Measurements from ENCODE around the gene ELMO2. TPM values are rescaled to one million over a fixed set of nuclear protein-coding genes. Genes with fewer than 3 reads are reported as not detected.

The ELMO2 gene
- total and polyA plus RNA-seq, 9 of the 15 experiments (the other 6 are each of a cell fraction or from before 2014, with no cell fraction given), result 7.5 to 21.5 (median 15.9) TPM

DNA sequence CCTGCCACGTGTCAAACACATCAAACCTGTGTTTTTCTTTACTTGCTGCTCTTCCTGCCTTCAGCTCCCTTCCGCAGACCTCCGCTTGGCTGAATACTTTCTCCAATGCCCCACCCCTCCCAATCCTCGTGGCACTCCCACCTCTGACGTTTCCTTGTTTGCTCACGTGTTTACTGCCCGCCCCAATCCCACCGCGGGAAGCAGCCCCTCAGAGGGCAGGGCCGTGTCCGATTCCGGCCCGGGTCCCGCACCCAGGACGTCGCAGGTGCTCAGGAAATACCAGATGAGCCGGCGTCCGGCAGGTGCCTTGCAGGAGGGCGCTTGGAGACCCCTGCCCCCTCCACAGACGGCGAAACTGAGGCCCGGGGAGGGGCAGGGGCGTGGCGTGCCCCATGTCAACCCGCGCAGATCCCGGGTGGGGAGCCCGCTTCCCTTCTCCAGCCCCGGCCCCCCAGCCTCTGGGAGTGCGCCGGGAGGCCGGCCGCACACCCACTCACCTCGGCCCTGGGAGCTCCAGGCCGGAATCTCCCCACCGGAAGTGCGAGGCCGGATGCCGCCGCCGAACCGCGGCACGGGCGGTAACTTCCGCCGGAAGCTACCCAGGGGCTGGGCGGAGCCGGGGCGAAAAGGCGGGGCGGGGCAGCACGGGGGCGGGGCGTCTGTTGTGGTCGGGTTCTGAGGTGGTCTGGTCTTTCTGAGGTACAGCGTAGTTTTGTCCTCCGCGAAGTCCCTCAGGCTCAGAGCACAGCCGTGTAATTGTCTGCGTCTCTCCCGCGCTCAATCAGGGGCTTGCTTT is 42.3 kb downstream of the ELMO2 start (continued):
- TF ChIP-seq, protein P1, sequence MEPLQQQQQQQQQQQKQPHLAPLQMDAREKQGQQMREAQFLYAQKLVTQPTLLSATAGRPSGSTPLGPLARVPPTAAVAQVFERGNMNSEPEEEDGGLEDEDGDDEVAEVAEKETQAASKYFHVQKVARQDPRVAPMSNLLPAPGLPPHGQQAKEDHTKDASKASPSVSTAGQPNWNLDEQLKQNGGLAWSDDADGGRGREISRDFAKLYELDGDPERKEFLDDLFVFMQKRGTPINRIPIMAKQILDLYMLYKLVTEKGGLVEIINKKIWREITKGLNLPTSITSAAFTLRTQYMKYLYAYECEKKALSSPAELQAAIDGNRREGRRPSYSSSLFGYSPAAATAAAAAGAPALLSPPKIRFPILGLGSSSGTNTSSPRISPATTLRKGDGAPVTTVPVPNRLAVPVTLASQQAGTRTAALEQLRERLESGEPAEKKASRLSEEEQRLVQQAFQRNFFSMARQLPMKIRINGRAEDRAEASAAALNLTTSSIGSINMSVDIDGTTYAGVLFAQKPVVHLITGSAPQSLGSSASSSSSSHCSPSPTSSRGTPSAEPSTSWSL (CRISPR knock-in tag; IDR thresholded peaks at IDR 0.05; ENCODE audit: borderline replicate concordance), result 0 out of 2 replicates have a peak, but pooled peaks have one; percentile 58
- TF ChIP-seq IRF9 (tag; IDR thresholded peaks at IDR 0.05) (no peak), SRSF1 (IDR thresholded peaks at IDR 0.05; ENCODE audit: low read depth, low read length) (no peak), NFRKB (IDR thresholded peaks at IDR 0.05; ENCODE audit: low read depth) (peak; percentile 38; the same call in 1 of the 2 replicates), SUPT5H (IDR thresholded peaks at IDR 0.05) (peak; percentile 93), CLOCK (CRISPR knock-in tag; IDR thresholded peaks at IDR 0.05; ENCODE audit: borderline replicate concordance) (no peak), ZBTB11 (CRISPR knock-in tag; IDR thresholded peaks at IDR 0.05) (peak; percentile 84 to 97 (median 90)), LEF1 (IDR thresholded peaks at IDR 0.05) (peak; percentile 12; the same call in 1 of the 2 replicates), SMARCE1 (IDR thresholded peaks at IDR 0.05) (no peak), HNRNPUL1 (IDR thresholded peaks at IDR 0.05; ENCODE audit: low read length) (no peak), CTBP1 (IDR thresholded peaks at IDR 0.05; ENCODE audit: borderline replicate concordance) (peak; percentile 14; the same call in 1 of the 2 replicates), CREB1 (IDR thresholded peaks at IDR 0.05) (peak; percentile 49; the same call in 1 of the 2 replicates), CREB1 (CRISPR knock-in tag; IDR thresholded peaks at IDR 0.05) (peak; percentile 34; the same call in 1 of the 2 replicates), HCFC1 (IDR thresholded peaks at IDR 0.05; ENCODE audit: low read depth, low read length) (peak; percentile 57), KAT7 (CRISPR knock-in tag; IDR thresholded peaks at IDR 0.05; ENCODE audit: borderline replicate concordance) (peak; percentile 65; the same call in 1 of the 2 replicates), ELF4 (CRISPR knock-in tag; IDR thresholded peaks at IDR 0.05) (no peak), L3MBTL2 (IDR thresholded peaks at IDR 0.05) (peak; percentile 17; the same call in 1 of the 2 replicates), KLF1 (tag; IDR thresholded peaks at IDR 0.05) (0 out of 2 replicates have a peak, but pooled peaks have one; percentile 61)
